HL-60 (cell line): ENCODE measurements around the gene NFKBIB.
"Not testable (repeated sequence)": the region's sequence is repeated elsewhere in the genome, so short reads cannot be mapped to it uniquely, and the experiment has no call there.

ENCODE experiments used
- DNase-seq, 2 experiments: peaks; one replicate each; pipeline ENCODE4 v3.0.0-alpha.2; 2010 to 2020; ENCODE audit warnings: low read depth in 1 of 2, low spot score in 1 of 2
- H3K27ac ChIP-seq: fragments of 250-450 bp; sonication (Bioruptor Pico); replicated peaks from 2 replicates; pipeline ENCODE4 v1.5.1; 2020; ENCODE audit warnings: mild to moderate bottlenecking, moderate library complexity
- H3K27me3 ChIP-seq: fragments of 250-450 bp; sonication (Bioruptor Pico); 2 replicates; pipeline ENCODE4 v1.5.1; 2021; ENCODE audit warnings: mild to moderate bottlenecking, moderate library complexity; ENCODE audit not compliant: insufficient read depth, poor library complexity, severe bottlenecking
- H3K4me3 ChIP-seq: replicated peaks from 2 replicates; pipeline ENCODE4 v1.5.1; 2011; ENCODE audit warnings: mild to moderate bottlenecking, control low read depth, low read length; ENCODE audit not compliant: insufficient read depth
- CTCF ChIP-seq: IDR thresholded peaks from one replicate; pipeline ENCODE4 v1.5.1; 2011; ENCODE audit warnings: low read length, control low read depth, inconsistent platforms; ENCODE audit not compliant: insufficient read depth
- GABPA ChIP-seq: IDR thresholded peaks from 2 replicates; pipeline ENCODE4 v1.6.1; 2012; ENCODE audit warnings: low read depth
- POLR2AphosphoS5 ChIP-seq: IDR thresholded peaks from 2 replicates; pipeline ENCODE4 v1.6.1; 2012; ENCODE audit warnings: low read depth
- REST ChIP-seq: IDR thresholded peaks from 2 replicates; pipeline ENCODE4 v1.6.1; 2012; ENCODE audit warnings: low read depth; ENCODE audit not compliant: insufficient replicate concordance
- SPI1 ChIP-seq: IDR thresholded peaks from 2 replicates; pipeline ENCODE4 v1.6.1; 2012; ENCODE audit warnings: low read depth, mild to moderate bottlenecking, borderline replicate concordance

The NFKBIB gene

GRCh38 chr19:38880076-38880881 is 19.5 kb upstream of the NFKBIB start:
- no peaks in the 10 kb centered on the region for H3K27me3 ChIP-seq
- DNase-seq, result no peak
- no peak overlapping the region for H3K4me3 ChIP-seq
- TF ChIP-seq POLR2AphosphoS5 (no peak), GABPA (no peak), REST (no peak), CTCF (no peak), SPI1 (no peak)
- H3K27ac ChIP-seq, result no peak overlapping the region

GRCh38 chr19:38880882-38881609 is 18.7 kb upstream of the NFKBIB start:
- TF ChIP-seq POLR2AphosphoS5 (no peak), GABPA (no peak), SPI1 (no peak), CTCF (no peak), REST (no peak)
- Histone ChIP-seq H3K4me3 (no peak overlapping the region), H3K27ac (no peak overlapping the region), H3K27me3 (no peaks in the 10 kb centered on the region)
- no peak for DNase-seq

GRCh38 chr19:38883286-38883685 is 16.5 kb upstream of the NFKBIB start:
- Histone ChIP-seq H3K4me3 (no peak overlapping the region), H3K27me3 (no peaks in the 10 kb centered on the region), H3K27ac (no peak overlapping the region)
- TF ChIP-seq SPI1 (no peak), GABPA (no peak), CTCF (no peak), POLR2AphosphoS5 (no peak), REST (no peak)
- DNase-seq, result no peak

- not testable (repeated sequence) for H3K27me3 ChIP-seq, DNase-seq, H3K4me3 ChIP-seq, H3K27ac ChIP-seq
These were observed 15.1 kb upstream of the NFKBIB start for GRCh38 chr19:38884691-38885090.
